ENCODE results near the gene ZNF462.

GRCh38 chr9:107008011-107008410 lies 145.0 kb downstream of the ZNF462 start:
- no peak for TF ChIP-seq ELF4 (CRISPR knock-in tag; IDR thresholded peaks at IDR 0.05; ENCODE audit: low read depth)
- no peak for TF ChIP-seq JUN (CRISPR knock-in tag; IDR thresholded peaks at IDR 0.05)
- TF ChIP-seq ETV6 (CRISPR knock-in tag; IDR thresholded peaks at IDR 0.05) = no peak
- TF ChIP-seq, protein P1, sequence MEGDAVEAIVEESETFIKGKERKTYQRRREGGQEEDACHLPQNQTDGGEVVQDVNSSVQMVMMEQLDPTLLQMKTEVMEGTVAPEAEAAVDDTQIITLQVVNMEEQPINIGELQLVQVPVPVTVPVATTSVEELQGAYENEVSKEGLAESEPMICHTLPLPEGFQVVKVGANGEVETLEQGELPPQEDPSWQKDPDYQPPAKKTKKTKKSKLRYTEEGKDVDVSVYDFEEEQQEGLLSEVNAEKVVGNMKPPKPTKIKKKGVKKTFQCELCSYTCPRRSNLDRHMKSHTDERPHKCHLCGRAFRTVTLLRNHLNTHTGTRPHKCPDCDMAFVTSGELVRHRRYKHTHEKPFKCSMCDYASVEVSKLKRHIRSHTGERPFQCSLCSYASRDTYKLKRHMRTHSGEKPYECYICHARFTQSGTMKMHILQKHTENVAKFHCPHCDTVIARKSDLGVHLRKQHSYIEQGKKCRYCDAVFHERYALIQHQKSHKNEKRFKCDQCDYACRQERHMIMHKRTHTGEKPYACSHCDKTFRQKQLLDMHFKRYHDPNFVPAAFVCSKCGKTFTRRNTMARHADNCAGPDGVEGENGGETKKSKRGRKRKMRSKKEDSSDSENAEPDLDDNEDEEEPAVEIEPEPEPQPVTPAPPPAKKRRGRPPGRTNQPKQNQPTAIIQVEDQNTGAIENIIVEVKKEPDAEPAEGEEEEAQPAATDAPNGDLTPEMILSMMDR (IDR thresholded peaks at IDR 0.05) = no peak
- no peak for TF ChIP-seq CREM (CRISPR knock-in tag; IDR thresholded peaks at IDR 0.05)
